ENCODE results near the gene CHRNE.

- TF ChIP-seq GATA2 (IDR thresholded peaks at IDR 0.05; ENCODE audit: low read depth, low read length): no peak
- no peak for TF ChIP-seq GATA3 (IDR thresholded peaks at IDR 0.05; ENCODE audit: low read depth, low read length)
Observed at GRCh38 chr17:4862720-4863119, 40.2 kb downstream of the CHRNE start.
